Fibroblast of the aortic adventitia (primary cell): ENCODE results near the gene MCUR1. TPM values are rescaled to one million over a fixed set of nuclear protein-coding genes. Genes with fewer than 3 reads are reported as not detected.

ENCODE experiments used
- DNase-seq: peaks from one replicate; pipeline ENCODE4 v3.0.0-alpha.2; 2010; ENCODE audit warnings: low read depth
- H3K4me3 ChIP-seq: 2 replicates; pipeline ENCODE4 v1.5.1; 2011; ENCODE audit warnings: low read depth, mild to moderate bottlenecking, control low read depth, low read length, moderate library complexity
- total RNA-seq: library from RNA; depleted of rRNA; stranded (reverse); fragments of >200 nt; gene quantifications from 2 replicates; pipeline ENCODE4 v1.2.3, GENCODE V29; 2012; ENCODE audit warnings: low replicate concordance
- TF ChIP-seq, protein P1 (sequence below): IDR thresholded peaks from 2 replicates; pipeline ENCODE4 v1.5.1; 2011; ENCODE audit warnings: mild to moderate bottlenecking, low read length, control low read depth, inconsistent platforms; ENCODE audit not compliant: insufficient read depth

Gene MCUR1
- total RNA-seq, 1 donor: 12.9 TPM

DNA sequence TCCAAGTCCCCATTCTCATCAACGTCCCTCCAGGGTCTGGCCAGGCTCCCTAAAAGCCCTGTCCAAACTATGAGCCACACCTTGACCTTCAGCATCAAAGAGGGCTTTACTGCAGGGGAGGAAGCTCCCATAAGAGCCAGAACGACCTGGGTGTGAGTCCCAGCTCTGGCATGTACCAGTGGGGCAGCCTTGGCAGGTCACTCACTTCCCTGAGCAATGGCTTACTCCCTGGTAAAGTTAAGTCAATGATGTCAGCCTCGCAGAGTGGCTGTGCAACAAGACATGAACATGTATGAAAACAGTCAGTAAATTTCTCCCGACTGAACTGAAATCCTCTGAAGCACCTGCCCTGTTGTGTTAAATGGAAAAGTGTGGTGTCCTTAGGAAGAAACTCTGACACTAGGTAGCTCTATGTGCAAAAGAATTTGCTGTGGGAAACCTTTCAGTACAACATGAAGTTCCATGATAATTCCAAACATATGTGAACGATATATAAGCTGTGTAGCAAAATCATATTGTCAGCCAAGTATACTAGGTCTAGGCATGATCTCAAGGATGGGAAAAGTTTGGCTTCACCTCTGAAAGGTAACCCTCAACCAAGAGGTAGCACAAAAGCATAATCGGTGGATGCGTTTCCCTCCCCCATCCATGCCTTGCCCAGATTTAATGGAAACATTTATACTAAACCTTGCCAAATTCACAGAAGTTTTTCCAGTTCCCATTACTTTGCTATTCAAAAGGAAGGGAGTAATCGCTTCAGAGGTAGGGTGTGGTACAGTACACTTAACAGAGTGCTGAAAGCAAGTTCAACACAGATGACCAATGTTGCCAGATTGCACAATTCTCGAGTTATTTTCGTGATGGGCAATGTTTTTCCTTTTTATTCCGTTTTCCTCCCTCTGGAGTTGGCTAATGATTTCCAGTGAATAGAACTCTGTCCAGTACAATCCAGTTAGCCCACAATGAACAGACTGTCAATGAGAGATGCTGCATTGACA, 53.8 kb downstream of the MCUR1 start:
- TF ChIP-seq, protein P1, sequence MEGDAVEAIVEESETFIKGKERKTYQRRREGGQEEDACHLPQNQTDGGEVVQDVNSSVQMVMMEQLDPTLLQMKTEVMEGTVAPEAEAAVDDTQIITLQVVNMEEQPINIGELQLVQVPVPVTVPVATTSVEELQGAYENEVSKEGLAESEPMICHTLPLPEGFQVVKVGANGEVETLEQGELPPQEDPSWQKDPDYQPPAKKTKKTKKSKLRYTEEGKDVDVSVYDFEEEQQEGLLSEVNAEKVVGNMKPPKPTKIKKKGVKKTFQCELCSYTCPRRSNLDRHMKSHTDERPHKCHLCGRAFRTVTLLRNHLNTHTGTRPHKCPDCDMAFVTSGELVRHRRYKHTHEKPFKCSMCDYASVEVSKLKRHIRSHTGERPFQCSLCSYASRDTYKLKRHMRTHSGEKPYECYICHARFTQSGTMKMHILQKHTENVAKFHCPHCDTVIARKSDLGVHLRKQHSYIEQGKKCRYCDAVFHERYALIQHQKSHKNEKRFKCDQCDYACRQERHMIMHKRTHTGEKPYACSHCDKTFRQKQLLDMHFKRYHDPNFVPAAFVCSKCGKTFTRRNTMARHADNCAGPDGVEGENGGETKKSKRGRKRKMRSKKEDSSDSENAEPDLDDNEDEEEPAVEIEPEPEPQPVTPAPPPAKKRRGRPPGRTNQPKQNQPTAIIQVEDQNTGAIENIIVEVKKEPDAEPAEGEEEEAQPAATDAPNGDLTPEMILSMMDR: no peak
- H3K4me3 ChIP-seq: no peak overlapping the region
- peak; percentile 98 for DNase-seq

DNA sequence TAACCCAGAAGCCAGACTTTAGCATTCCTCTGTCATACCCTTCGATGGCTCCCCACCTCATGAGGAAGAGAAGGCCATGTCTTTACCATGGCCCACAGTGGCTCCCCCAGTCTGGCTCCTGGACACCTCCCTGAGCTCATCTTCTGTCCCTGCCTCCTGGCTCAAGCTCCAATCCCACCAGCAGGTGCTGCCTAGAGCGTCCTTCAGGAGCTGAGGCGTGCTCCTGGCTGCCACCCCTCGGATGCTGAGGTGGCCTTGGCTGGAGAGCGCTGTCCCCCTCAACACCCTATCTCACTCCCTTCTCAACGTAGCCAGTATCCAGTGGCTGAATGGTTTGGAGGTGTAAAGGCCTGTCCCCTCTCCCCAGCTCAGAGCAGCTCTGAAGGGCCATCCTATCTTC, 55.3 kb downstream of the MCUR1 start:
- TF ChIP-seq, protein P1: no peak
- H3K4me3 ChIP-seq: no peak overlapping the region
- DNase-seq: no peak

DNA sequence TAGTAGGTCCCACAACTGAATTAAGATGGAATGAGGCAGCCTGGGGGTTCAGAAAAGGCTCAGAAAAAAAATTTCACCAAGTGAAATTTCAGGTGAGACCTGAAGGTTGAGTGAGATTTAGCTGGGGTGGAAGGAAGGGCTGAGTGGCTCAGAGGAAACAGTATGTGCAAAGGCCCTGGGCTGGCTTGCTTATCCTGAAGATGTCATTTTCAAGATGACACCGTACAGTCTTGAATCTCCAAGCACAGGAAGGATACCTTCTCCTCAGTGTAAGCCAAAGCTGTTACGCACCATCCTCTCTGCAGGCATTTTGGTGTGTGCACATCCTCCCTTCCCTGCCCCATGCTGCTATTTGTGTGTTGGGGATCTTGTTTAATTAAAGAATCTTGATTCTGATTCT, 59.7 kb downstream of the MCUR1 start:
- DNase-seq: no peak
- TF ChIP-seq, protein P1: no peak
- no peak overlapping the region for H3K4me3 ChIP-seq

DNA sequence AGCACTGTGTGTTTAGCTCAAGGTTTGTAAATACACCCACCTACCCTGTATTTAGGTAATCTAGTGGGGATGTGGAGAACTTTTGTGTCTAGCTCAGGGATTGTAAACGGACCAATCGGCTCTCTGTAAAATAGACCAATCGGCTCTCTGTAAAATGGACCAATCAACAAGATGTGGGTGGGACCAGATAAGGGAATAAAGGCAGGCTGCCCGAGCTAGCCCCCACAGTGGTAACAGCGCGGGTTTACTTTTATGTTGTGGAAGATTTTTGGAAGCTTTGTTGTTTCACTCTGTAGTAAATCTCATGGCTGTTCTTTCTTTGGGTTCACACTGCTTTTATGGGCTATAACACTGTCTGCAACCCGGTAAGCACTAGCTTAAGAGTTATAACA, 70.6 kb downstream of the MCUR1 start:
- TF ChIP-seq, protein P1: no peak
- no peak overlapping the region for H3K4me3 ChIP-seq
- DNase-seq: no peak

DNA sequence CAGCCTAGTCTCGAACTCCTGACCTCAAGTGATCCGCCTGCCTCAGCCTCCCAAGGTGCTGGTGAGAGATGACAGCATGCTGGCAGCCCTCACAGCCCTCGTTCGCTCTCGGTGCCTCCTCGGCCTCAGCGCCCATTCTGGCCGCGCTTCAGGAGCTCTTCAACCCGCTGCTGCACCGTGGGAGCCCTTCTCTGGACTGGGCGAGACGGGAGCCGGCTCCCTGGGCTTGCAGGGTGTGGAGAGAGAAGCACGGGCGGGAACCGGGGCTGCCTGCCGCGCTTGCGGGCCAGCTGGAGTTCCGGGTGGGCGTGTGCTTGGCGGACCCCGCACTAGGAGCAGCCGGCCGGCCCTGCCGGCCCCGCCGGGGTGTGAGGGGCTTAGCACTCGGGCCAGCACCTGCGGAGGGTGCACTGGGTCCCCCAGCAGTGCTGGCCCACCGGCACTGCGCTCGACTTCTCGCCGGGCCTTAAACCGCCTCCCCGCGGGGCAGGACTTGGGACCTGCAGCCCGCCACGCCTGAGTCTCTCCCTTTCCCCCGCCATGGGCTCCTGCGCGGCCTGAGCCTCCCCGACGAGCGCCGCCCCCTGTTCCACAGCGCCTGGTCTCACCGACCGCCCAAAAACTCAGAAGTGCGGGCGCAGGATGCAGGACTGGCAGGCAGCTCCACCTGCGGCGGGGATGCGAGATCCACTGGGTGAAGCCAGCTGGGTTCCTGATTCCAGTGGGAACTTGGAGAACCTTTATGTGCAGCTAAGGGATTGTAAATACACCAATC, 71.2 kb downstream of the MCUR1 start:
- TF ChIP-seq, protein P1: no peak
- no peak overlapping the region for H3K4me3 ChIP-seq
- DNase-seq: no peak

DNA sequence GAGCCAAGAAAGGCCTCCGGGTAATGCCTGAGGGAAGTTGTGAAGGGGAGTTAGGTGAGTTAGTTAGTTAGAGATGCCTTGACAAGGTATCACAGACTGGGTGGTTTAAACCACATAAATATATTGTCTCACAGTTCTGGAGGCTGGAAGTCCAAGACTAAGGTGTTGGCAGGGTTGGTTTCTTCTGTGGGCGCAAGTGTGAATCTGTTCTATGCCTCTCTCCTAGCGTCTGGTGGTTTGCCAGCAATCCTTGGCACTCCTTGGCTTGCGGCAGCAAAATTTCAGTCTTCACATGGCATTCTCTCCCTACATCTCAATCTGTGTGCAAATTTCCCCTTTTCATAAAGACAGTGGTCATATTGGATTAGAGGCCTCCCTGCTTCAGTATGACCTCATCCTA, 73.0 kb downstream of the MCUR1 start:
- DNase-seq: no peak
- TF ChIP-seq, protein P1: no peak
- H3K4me3 ChIP-seq: no peak overlapping the region

Other genes starting within 250 kb of the MCUR1 start
- 4.9 and 8.6 TPM in 2 replicates for gene SIRT5, start 240.0 kb downstream of the MCUR1 start, total RNA-seq
- 64.6 and 181 TPM in 2 replicates for gene NOL7, start 199.2 kb downstream of the MCUR1 start, total RNA-seq
- gene RANBP9, start 102.7 kb downstream of the MCUR1 start, total RNA-seq: 21.1 and 35.5 TPM in 2 replicates
- gene RNF182, start 110.4 kb upstream of the MCUR1 start, total RNA-seq: 0.74 and 2.9 TPM in 2 replicates